ENCODE measurements around the gene MAML3.
A peak's percentile ranks its signal among the peaks of the same experiment; 100 is the strongest.

MAML3 gene

GRCh38 chr4:139828966-139829664 lies 324.9 kb downstream of the MAML3 start:
- Histone ChIP-seq H3K27me3 (ENCODE audit: insufficient read depth, poor library complexity, severe bottlenecking) (no peaks in the 10 kb centered on the region), H3K27ac (replicated peaks) (no peak overlapping the region), H3K4me3 (replicated peaks; ENCODE audit: insufficient read depth, low read length) (no peak overlapping the region)
- DNase-seq (ENCODE audit: low read depth in 1 of 2, low spot score in 1 of 2), result peak; percentile 22 to 67
- TF ChIP-seq, protein P1, sequence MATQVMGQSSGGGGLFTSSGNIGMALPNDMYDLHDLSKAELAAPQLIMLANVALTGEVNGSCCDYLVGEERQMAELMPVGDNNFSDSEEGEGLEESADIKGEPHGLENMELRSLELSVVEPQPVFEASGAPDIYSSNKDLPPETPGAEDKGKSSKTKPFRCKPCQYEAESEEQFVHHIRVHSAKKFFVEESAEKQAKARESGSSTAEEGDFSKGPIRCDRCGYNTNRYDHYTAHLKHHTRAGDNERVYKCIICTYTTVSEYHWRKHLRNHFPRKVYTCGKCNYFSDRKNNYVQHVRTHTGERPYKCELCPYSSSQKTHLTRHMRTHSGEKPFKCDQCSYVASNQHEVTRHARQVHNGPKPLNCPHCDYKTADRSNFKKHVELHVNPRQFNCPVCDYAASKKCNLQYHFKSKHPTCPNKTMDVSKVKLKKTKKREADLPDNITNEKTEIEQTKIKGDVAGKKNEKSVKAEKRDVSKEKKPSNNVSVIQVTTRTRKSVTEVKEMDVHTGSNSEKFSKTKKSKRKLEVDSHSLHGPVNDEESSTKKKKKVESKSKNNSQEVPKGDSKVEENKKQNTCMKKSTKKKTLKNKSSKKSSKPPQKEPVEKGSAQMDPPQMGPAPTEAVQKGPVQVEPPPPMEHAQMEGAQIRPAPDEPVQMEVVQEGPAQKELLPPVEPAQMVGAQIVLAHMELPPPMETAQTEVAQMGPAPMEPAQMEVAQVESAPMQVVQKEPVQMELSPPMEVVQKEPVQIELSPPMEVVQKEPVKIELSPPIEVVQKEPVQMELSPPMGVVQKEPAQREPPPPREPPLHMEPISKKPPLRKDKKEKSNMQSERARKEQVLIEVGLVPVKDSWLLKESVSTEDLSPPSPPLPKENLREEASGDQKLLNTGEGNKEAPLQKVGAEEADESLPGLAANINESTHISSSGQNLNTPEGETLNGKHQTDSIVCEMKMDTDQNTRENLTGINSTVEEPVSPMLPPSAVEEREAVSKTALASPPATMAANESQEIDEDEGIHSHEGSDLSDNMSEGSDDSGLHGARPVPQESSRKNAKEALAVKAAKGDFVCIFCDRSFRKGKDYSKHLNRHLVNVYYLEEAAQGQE (IDR thresholded peaks at IDR 0.05; ENCODE audit: insufficient replicate concordance, low read depth), result no peak
- TF ChIP-seq SPI1 (IDR thresholded peaks at IDR 0.05; ENCODE audit: borderline replicate concordance, low read depth), result peak; percentile 93

- Histone ChIP-seq H3K27ac (replicated peaks) (no peak overlapping the region), H3K27me3 (ENCODE audit: insufficient read depth, poor library complexity, severe bottlenecking) (no peaks in the 10 kb centered on the region), H3K4me3 (replicated peaks; ENCODE audit: insufficient read depth, low read length) (no peak overlapping the region)
- TF ChIP-seq POLR2AphosphoS5 (IDR thresholded peaks at IDR 0.05; ENCODE audit: low read depth), result no peak
- TF ChIP-seq, protein P2, sequence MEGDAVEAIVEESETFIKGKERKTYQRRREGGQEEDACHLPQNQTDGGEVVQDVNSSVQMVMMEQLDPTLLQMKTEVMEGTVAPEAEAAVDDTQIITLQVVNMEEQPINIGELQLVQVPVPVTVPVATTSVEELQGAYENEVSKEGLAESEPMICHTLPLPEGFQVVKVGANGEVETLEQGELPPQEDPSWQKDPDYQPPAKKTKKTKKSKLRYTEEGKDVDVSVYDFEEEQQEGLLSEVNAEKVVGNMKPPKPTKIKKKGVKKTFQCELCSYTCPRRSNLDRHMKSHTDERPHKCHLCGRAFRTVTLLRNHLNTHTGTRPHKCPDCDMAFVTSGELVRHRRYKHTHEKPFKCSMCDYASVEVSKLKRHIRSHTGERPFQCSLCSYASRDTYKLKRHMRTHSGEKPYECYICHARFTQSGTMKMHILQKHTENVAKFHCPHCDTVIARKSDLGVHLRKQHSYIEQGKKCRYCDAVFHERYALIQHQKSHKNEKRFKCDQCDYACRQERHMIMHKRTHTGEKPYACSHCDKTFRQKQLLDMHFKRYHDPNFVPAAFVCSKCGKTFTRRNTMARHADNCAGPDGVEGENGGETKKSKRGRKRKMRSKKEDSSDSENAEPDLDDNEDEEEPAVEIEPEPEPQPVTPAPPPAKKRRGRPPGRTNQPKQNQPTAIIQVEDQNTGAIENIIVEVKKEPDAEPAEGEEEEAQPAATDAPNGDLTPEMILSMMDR (IDR thresholded peaks at IDR 0.05; ENCODE audit: insufficient read depth, low read length), result no peak
- TF ChIP-seq GABPA (IDR thresholded peaks at IDR 0.05; ENCODE audit: low read depth), result no peak
- no peak for TF ChIP-seq SPI1 (IDR thresholded peaks at IDR 0.05; ENCODE audit: borderline replicate concordance, low read depth)
- TF ChIP-seq, protein P1 (IDR thresholded peaks at IDR 0.05; ENCODE audit: insufficient replicate concordance, low read depth), result no peak
- DNase-seq (ENCODE audit: low read depth in 1 of 2, low spot score in 1 of 2), result no peak
Measured at GRCh38 chr4:139826426-139826825, 327.6 kb downstream of the MAML3 start.

GRCh38 chr4:139825523-139826014 lies 328.4 kb downstream of the MAML3 start:
- no peak for TF ChIP-seq GABPA (IDR thresholded peaks at IDR 0.05; ENCODE audit: low read depth)
- TF ChIP-seq SPI1 (IDR thresholded peaks at IDR 0.05; ENCODE audit: borderline replicate concordance, low read depth), result no peak
- TF ChIP-seq, protein P1 (IDR thresholded peaks at IDR 0.05; ENCODE audit: insufficient replicate concordance, low read depth), result no peak
- TF ChIP-seq, protein P2 (IDR thresholded peaks at IDR 0.05; ENCODE audit: insufficient read depth, low read length), result no peak
- no peak for TF ChIP-seq POLR2AphosphoS5 (IDR thresholded peaks at IDR 0.05; ENCODE audit: low read depth)
- H3K27me3 ChIP-seq (ENCODE audit: insufficient read depth, poor library complexity, severe bottlenecking), result no peaks in the 10 kb centered on the region
- no peak overlapping the region for H3K27ac ChIP-seq (replicated peaks)
- H3K4me3 ChIP-seq (replicated peaks; ENCODE audit: insufficient read depth, low read length), result no peak overlapping the region
- no peak for DNase-seq (ENCODE audit: low read depth in 1 of 2, low spot score in 1 of 2)

Measured in HL-60 (cell line).